K562 (cell line): ENCODE results near the gene SPATS2L. TPM values are rescaled to one million over a fixed set of nuclear protein-coding genes. Genes with fewer than 3 reads are reported as not detected.

ENCODE experiments used
- ATAC-seq: fragments of 200-7000 bp; cut with Tn5 transposase; 3 replicates; pipeline ENCODE4 v1.9.1; 2020; ENCODE audit warnings: moderate library complexity
- BruUV-seq: library from RNA; stranded (reverse); fragments of 400-500 nt; replicated peaks from 2 replicates; lab custom pipeline; 2021; lab: Mats Ljungman, UMichigan
- CTCF ChIA-PET: fragments of 300-600 bp; formaldehyde crosslinking; extraction: SDS; loops from one replicate; lab custom pipeline; 2021; ENCODE audit warnings: low intra/inter-chr PET ratio; lab: Yijun Ruan, JAX
- POLR2A ChIA-PET: fragments of 300-600, 350-650 bp; sonication (Branson Sonifier 250); formaldehyde crosslinking; extraction: SDS; loops from one replicate; lab custom pipeline; 2021; ENCODE audit warnings: antibody characterized with exemption, inconsistent platforms; lab: Yijun Ruan, JAX
- DNase-seq, 4 experiments: peaks; one replicate each; pipeline versions ENCODE4 v3.0.0 to v3.0.0-alpha.2; 2011 to 2018; ENCODE audit warnings: low spot score in 3 of 4, mixed read lengths in 3 of 4; ENCODE audit errors: extremely low read depth in 1 of 4
- FAIRE-seq: peaks from 2 replicates; lab custom pipeline; 2011; peaks lifted over from hg19 to GRCh38; lab: Jason Lieb, UNC
- H2AFZ ChIP-seq: 2 replicates; pipeline ENCODE4 v1.6.0; 2011; ENCODE audit warnings: low read depth, low read length, control low read depth, inconsistent platforms
- H3K27ac ChIP-seq: fragments of 200-600 bp; 3 replicates; pipeline ENCODE4 v1.8.0; 2011; ENCODE audit warnings: low read depth, mild to moderate bottlenecking, control low read depth, inconsistent platforms, low read length, moderate library complexity, mixed read lengths; ENCODE audit errors: extremely low read depth
- H3K27me3 ChIP-seq, 2 experiments: fragments of 300-600 bp in 1 of 2; 2 replicates in 1 of 2; 3 replicates in 1 of 2; pipeline versions ENCODE4 v1.6.0 to v1.8.0; 2011; ENCODE audit warnings: inconsistent platforms in 2 of 2, low read length in 2 of 2, mild to moderate bottlenecking in 1 of 2, mixed read lengths in 1 of 2, moderate library complexity in 1 of 2; ENCODE audit not compliant: control insufficient read depth in 2 of 2, insufficient read depth in 2 of 2
- H3K36me3 ChIP-seq: fragments of 300-600 bp; 3 replicates; pipeline ENCODE4 v1.8.0; 2011; ENCODE audit warnings: mild to moderate bottlenecking, low read length, inconsistent platforms; ENCODE audit not compliant: control insufficient read depth, insufficient read depth
- H3K4me1 ChIP-seq, 2 experiments: fragments of 200-600 bp in 1 of 2; replicated peaks in 1 of 2; 2 replicates in 1 of 2; 3 replicates in 1 of 2; pipeline versions ENCODE4 v1.5.1 to v1.8.0; 2011; ENCODE audit warnings: inconsistent platforms in 2 of 2, low read length in 2 of 2, mild to moderate bottlenecking in 1 of 2, mixed read lengths in 1 of 2, moderate library complexity in 1 of 2; ENCODE audit not compliant: control insufficient read depth in 2 of 2, insufficient read depth in 2 of 2
- H3K4me2 ChIP-seq: 2 replicates; pipeline ENCODE4 v1.6.1; 2011; ENCODE audit warnings: low read length, control low read depth, inconsistent platforms, mixed read lengths; ENCODE audit not compliant: insufficient read depth
- H3K4me3 ChIP-seq: fragments of 200-600 bp; sonication (generic), shearing (Covaris generic); 2 replicates; pipeline ENCODE4 v1.5.1; 2016; ENCODE audit warnings: control low read depth, inconsistent platforms
- H3K79me2 ChIP-seq: fragments of 200-600 bp; 3 replicates; pipeline ENCODE4 v1.8.0; 2011; ENCODE audit warnings: low read length, inconsistent platforms; ENCODE audit not compliant: control insufficient read depth, insufficient read depth
- H3K9ac ChIP-seq, 2 experiments: 2 replicates each; pipeline versions ENCODE4 v1.6.0 to v1.6.1; 2011; ENCODE audit warnings: low read depth in 2 of 2, low read length in 2 of 2, control low read depth in 1 of 2, inconsistent platforms in 1 of 2, mild to moderate bottlenecking in 1 of 2, mixed read lengths in 1 of 2; ENCODE audit not compliant: insufficient read depth in 1 of 2
- H3K9me1 ChIP-seq: one replicate; pipeline ENCODE4 v1.6.0; 2011; ENCODE audit warnings: inconsistent platforms, mild to moderate bottlenecking, low read length, moderate library complexity; ENCODE audit not compliant: control insufficient read depth, insufficient read depth
- H3K9me3 ChIP-seq: replicated peaks from 2 replicates; pipeline ENCODE4 v1.5.1; 2011; ENCODE audit warnings: low read depth, low read length, inconsistent platforms; ENCODE audit not compliant: control insufficient read depth, insufficient read depth
- H4K20me1 ChIP-seq: replicated peaks from 2 replicates; pipeline ENCODE4 v1.6.1; 2011; ENCODE audit warnings: low read length, inconsistent platforms, mixed read lengths; ENCODE audit not compliant: control insufficient read depth, insufficient read depth
- CBX8 ChIP-seq: fragments of 200-600 bp; sonication (generic); IDR thresholded peaks from 2 replicates; pipeline ENCODE4 v1.6.1; 2012; ENCODE audit warnings: borderline replicate concordance, mixed run types, low read depth, mild to moderate bottlenecking, moderate library complexity, mixed read lengths, low read length, control low read depth, inconsistent platforms; ENCODE audit not compliant: poor library complexity, severe bottlenecking; ENCODE audit errors: extremely low read depth
- NEUROD1 ChIP-seq: fragments of 150-350 bp; IDR thresholded peaks from 2 replicates; pipeline ENCODE4 v1.6.1; 2014; ENCODE audit warnings: borderline replicate concordance, low read length, low read depth; ENCODE audit not compliant: partially characterized antibody
- NFE2L1 ChIP-seq: fragments of 450-650 bp; IDR thresholded peaks from 2 replicates; pipeline ENCODE4 v1.6.1; 2016; ENCODE audit warnings: missing genetic modification characterization, low read depth, mild to moderate bottlenecking, missing compliant biosample characterization, moderate library complexity, borderline replicate concordance
- NRF1 ChIP-seq, 2 experiments: fragments of 450-650 bp; IDR thresholded peaks in 1 of 2; conservative IDR thresholded peaks in 1 of 2; 2 replicates each; pipeline ENCODE4 v1.6.1; 2014; ENCODE audit warnings: mild to moderate bottlenecking in 2 of 2
- PRPF4 ChIP-seq: fragments of 200-400 bp; formaldehyde crosslinking; IDR thresholded peaks from one replicate; pipeline ENCODE4 v1.6.1; 2017; ENCODE audit warnings: low read length, low read depth, mild to moderate bottlenecking; ENCODE audit not compliant: insufficient read depth, poor library complexity, severe bottlenecking
- PTTG1 ChIP-seq: fragments of 450-650 bp; IDR thresholded peaks from 2 replicates; pipeline ENCODE4 v1.6.1; 2016; ENCODE audit warnings: low read depth, mild to moderate bottlenecking, missing genetic modification characterization, missing compliant biosample characterization
- SAFB ChIP-seq: fragments of 200-400 bp; formaldehyde crosslinking; IDR thresholded peaks from 2 replicates; pipeline ENCODE4 v1.6.1; 2017; ENCODE audit warnings: low read depth, low read length, borderline replicate concordance
- SP1 ChIP-seq: sonication (generic); formaldehyde crosslinking; IDR thresholded peaks from 2 replicates; pipeline ENCODE4 v1.8.1; 2022; ENCODE audit warnings: mild to moderate bottlenecking, missing genetic modification reagents
- SRSF3 ChIP-seq: fragments of 200-400 bp; formaldehyde crosslinking; IDR thresholded peaks from 2 replicates; pipeline ENCODE4 v1.6.1; 2016; ENCODE audit warnings: mild to moderate bottlenecking, low read length, moderate library complexity; ENCODE audit not compliant: insufficient read depth
- STAT5A ChIP-seq: IDR thresholded peaks from 2 replicates; pipeline ENCODE4 v1.6.1; 2012; ENCODE audit warnings: low read length, inconsistent platforms, borderline replicate concordance
- TBL1XR1 ChIP-seq, 2 experiments: IDR thresholded peaks; 2 replicates each; pipeline ENCODE4 v1.6.1; 2012; ENCODE audit warnings: improper control_type of control experiment in 2 of 2, low read length in 2 of 2, mild to moderate bottlenecking in 1 of 2
- TEAD4 ChIP-seq, 2 experiments: sonication (generic) in 1 of 2; formaldehyde crosslinking in 1 of 2; IDR thresholded peaks; 2 replicates each; pipeline versions ENCODE4 v1.6.1 to v1.8.0; 2012 to 2022; ENCODE audit warnings: borderline replicate concordance in 1 of 2, inconsistent platforms in 1 of 2, low read length in 1 of 2, mild to moderate bottlenecking in 1 of 2, missing genetic modification reagents in 1 of 2
- WHSC1 ChIP-seq: IDR thresholded peaks from one replicate; pipeline ENCODE4 v1.6.1; 2012; ENCODE audit warnings: low read length, control low read depth, inconsistent platforms
- ZNF12 ChIP-seq: sonication (generic); formaldehyde crosslinking; IDR thresholded peaks from 2 replicates; pipeline ENCODE4 v1.4.0; 2020; ENCODE audit warnings: mild to moderate bottlenecking, missing genetic modification reagents
- ZNF3 ChIP-seq: fragments of 250-450 bp; sonication (Bioruptor Pico); IDR thresholded peaks from 2 replicates; pipeline ENCODE4 v1.5.0; 2021; ENCODE audit warnings: mild to moderate bottlenecking, moderate library complexity
- ZNF354B ChIP-seq: fragments of 250-450 bp; sonication (Bioruptor Pico); IDR thresholded peaks from 2 replicates; pipeline ENCODE4 v1.4.0; 2020
- ZNF778 ChIP-seq: fragments of 450-650 bp; formaldehyde crosslinking; IDR thresholded peaks from 2 replicates; pipeline ENCODE4 v1.4.0; 2020; ENCODE audit warnings: mild to moderate bottlenecking, moderate library complexity
- WGBS: fragments of 100-300 bp; shearing (Covaris generic); methylation state at CpG from one replicate; pipeline ENCODE4 v1.1.6; 2016; ENCODE audit warnings: low coverage, mixed read lengths; ENCODE audit not compliant: insufficient coverage; ENCODE audit errors: missing lambda C conversion rate; 5-methylcytosine and 5-hydroxymethylcytosine counted together
- in situ Hi-C: fragments of 300-500 bp; cut with MboI; formaldehyde crosslinking; loops from 4 replicates; pipeline ENCODE4 v1.15.0; 2018; ENCODE audit warnings: inconsistent platforms, mixed read lengths
- intact Hi-C: fragments of 100-400 bp; cut with micrococcal nuclease; formaldehyde crosslinking; loops from 2 replicates; pipeline ENCODE4 v1.14.2; 2022
- polyA plus RNA-seq, 8 experiments: library from polyadenylated mRNA; depleted of rRNA in 4 of 8; stranded (reverse) in 5 of 8; unstranded in 3 of 8; fragments of >200 nt; fragmentation: Nextera tagmentation in 2 of 8; fragmentation: Illumina TruSeq in 1 of 8; extraction: Ambion mirVana in 2 of 8; extraction: Trizol in 1 of 8; gene quantifications; 2 replicates each; pipeline versions ENCODE4 v1.2.1 to v1.2.3, GENCODE V29; 2011 to 2014; ENCODE audit warnings: inconsistent platforms in 1 of 8, missing spikeins in 1 of 8
- total RNA-seq, 7 experiments: library from RNA; depleted of rRNA in 6 of 7; stranded (reverse); fragments of >200 nt in 6 of 7; fragmentation: Illumina TruSeq in 2 of 7; extraction: Trizol in 2 of 7; gene quantifications; 2 replicates each; pipeline versions ENCODE4 v1.2.1 to v1.2.3, GENCODE V29; 2011 to 2021; ENCODE audit warnings: low replicate concordance in 1 of 7
- TF ChIP-seq, protein P1 (sequence below): fragments of 250-450 bp; sonication (Bioruptor Pico); IDR thresholded peaks from 2 replicates; pipeline ENCODE4 v1.9.0; 2021; ENCODE audit warnings: mild to moderate bottlenecking, inconsistent platforms
- TF ChIP-seq, protein P2 (sequence below): fragments of 450-650 bp; IDR thresholded peaks from 2 replicates; pipeline ENCODE4 v1.7.1; 2018; ENCODE audit warnings: mild to moderate bottlenecking, low read depth; ENCODE audit not compliant: partially characterized antibody

SPATS2L gene
- total and polyA plus RNA-seq, 9 of the 15 experiments (the other 6 are each of a cell fraction or from before 2014, with no cell fraction given) = 11.3 to 41.5 (median 24.9) TPM

DNA sequence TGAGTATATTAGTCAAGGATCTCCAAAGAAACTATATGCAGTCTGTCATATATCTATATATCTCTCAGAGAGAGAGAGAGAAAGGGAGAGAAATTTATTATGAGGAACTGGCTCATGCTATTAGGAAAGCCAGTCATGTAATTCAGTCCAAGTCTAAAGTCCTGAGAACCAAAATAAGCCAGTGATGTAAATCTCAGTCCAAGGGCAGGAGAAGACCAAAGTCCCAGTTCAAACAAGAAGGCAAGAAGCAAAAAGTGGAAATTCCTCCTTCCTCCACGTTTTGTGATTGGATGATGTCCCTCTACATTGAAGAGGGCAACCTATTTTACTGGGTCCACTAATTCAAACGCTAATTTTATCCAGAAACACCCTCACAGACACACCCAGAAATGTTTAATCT is 34.2 kb upstream of the SPATS2L start:
- Histone ChIP-seq H3K4me3 (no peak overlapping the region), H3K79me2 (no peaks in the 10 kb centered on the region), H3K4me1 (no peaks in the 10 kb centered on the region), H3K9me3 (no peaks in the 10 kb centered on the region), H3K4me2 (no peak overlapping the region), H3K27me3 (no peaks in the 10 kb centered on the region), H2AFZ (no peak overlapping the region), H3K9ac (no peak overlapping the region), H4K20me1 (no peaks in the 10 kb centered on the region), H3K27ac (no peak overlapping the region), H3K9me1 (no peaks in the 10 kb centered on the region), H3K36me3 (no peaks in the 10 kb centered on the region)
- ATAC-seq (no peak), DNase-seq (no peak), FAIRE-seq (no peak)
- CTCF ChIA-PET = no interaction called here
- WGBS = 0% methylated on average over 2 of the region's 2 CpGs
- no TSS peak for BruUV-seq
- POLR2A ChIA-PET = no interaction called here
- intact Hi-C loops = no loop called here
- in situ Hi-C loops = no loop called here
- TF ChIP-seq NFE2L1 (no peak), TBL1XR1 (IDR thresholded peaks at IDR 0.05; ENCODE audit: low read length in 2 of 2) (no peak), ZNF3 (no peak), NEUROD1 (no peak), TEAD4 (IDR thresholded peaks at IDR 0.05; ENCODE audit: low read length) (no peak), TEAD4 (CRISPR knock-in tag; IDR thresholded peaks at IDR 0.05; ENCODE audit: borderline replicate concordance) (no peak), SRSF3 (no peak), ZNF778 (no peak), PTTG1 (no peak), STAT5A (no peak), WHSC1 (no peak), ZNF12 (CRISPR knock-in tag) (no peak), SP1 (CRISPR knock-in tag) (no peak), NRF1 (conservative IDR thresholded peaks at IDR 0.05 in 1 of 2, IDR thresholded peaks at IDR 0.05 in 1 of 2) (no peak), ZNF354B (CRISPR knock-in tag) (no peak), PRPF4 (no peak), CBX8 (no peak), SAFB (no peak)
- TF ChIP-seq, protein P1, sequence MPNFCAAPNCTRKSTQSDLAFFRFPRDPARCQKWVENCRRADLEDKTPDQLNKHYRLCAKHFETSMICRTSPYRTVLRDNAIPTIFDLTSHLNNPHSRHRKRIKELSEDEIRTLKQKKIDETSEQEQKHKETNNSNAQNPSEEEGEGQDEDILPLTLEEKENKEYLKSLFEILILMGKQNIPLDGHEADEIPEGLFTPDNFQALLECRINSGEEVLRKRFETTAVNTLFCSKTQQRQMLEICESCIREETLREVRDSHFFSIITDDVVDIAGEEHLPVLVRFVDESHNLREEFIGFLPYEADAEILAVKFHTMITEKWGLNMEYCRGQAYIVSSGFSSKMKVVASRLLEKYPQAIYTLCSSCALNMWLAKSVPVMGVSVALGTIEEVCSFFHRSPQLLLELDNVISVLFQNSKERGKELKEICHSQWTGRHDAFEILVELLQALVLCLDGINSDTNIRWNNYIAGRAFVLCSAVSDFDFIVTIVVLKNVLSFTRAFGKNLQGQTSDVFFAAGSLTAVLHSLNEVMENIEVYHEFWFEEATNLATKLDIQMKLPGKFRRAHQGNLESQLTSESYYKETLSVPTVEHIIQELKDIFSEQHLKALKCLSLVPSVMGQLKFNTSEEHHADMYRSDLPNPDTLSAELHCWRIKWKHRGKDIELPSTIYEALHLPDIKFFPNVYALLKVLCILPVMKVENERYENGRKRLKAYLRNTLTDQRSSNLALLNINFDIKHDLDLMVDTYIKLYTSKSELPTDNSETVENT (CRISPR knock-in tag) = no peak
- TF ChIP-seq, protein P2, sequence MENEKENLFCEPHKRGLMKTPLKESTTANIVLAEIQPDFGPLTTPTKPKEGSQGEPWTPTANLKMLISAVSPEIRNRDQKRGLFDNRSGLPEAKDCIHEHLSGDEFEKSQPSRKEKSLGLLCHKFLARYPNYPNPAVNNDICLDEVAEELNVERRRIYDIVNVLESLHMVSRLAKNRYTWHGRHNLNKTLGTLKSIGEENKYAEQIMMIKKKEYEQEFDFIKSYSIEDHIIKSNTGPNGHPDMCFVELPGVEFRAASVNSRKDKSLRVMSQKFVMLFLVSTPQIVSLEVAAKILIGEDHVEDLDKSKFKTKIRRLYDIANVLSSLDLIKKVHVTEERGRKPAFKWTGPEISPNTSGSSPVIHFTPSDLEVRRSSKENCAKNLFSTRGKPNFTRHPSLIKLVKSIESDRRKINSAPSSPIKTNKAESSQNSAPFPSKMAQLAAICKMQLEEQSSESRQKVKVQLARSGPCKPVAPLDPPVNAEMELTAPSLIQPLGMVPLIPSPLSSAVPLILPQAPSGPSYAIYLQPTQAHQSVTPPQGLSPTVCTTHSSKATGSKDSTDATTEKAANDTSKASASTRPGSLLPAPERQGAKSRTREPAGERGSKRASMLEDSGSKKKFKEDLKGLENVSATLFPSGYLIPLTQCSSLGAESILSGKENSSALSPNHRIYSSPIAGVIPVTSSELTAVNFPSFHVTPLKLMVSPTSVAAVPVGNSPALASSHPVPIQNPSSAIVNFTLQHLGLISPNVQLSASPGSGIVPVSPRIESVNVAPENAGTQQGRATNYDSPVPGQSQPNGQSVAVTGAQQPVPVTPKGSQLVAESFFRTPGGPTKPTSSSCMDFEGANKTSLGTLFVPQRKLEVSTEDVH = no peak
